Thoracic aorta (tissue), 2 donors: ENCODE results near the gene PDSS2. TPM values are rescaled to one million over a fixed set of nuclear protein-coding genes. Genes with fewer than 3 reads are reported as not detected.

ENCODE experiments used
- ATAC-seq: fragments of 150-250 bp; one replicate; pipeline ENCODE4 v1.8.0; 2017; ENCODE audit warnings: low read depth; ENCODE audit not compliant: insufficient number of reproducible peaks, low FRiP score
- DNase-seq: peaks from one replicate; pipeline ENCODE4 v3.0.0-alpha.2; 2020; ENCODE audit warnings: low spot score
- H3K27ac ChIP-seq, 2 donors: fragments of 200-600 bp; sonication (generic); 1 replicate in 1 of 2; 2 replicates in 1 of 2; pipeline ENCODE4 v1.5.1; 2016; ENCODE audit warnings: mild to moderate bottlenecking in 2 of 2, moderate library complexity in 2 of 2
- H3K27me3 ChIP-seq: fragments of 200-600 bp; sonication (generic); replicated peaks from 2 replicates; pipeline ENCODE4 v1.6.0; 2016; ENCODE audit warnings: mild to moderate bottlenecking; ENCODE audit not compliant: insufficient read depth
- H3K36me3 ChIP-seq: fragments of 200-600 bp; sonication (generic); one replicate; pipeline ENCODE4 v1.5.1; 2016
- H3K4me1 ChIP-seq, 2 donors: fragments of 200-600 bp; sonication (generic); 1 replicate in 1 of 2; 2 replicates in 1 of 2; pipeline versions ENCODE4 v1.5.1 to v1.6.0; 2016; ENCODE audit warnings: low read depth in 2 of 2, mild to moderate bottlenecking in 1 of 2; ENCODE audit not compliant: control insufficient read depth in 1 of 2
- H3K4me3 ChIP-seq: fragments of 200-600 bp; sonication (generic); 2 replicates; pipeline ENCODE4 v1.5.1; 2016; ENCODE audit warnings: mild to moderate bottlenecking
- H3K9me3 ChIP-seq: fragments of 200-600 bp; sonication (generic); 2 replicates; pipeline ENCODE4 v1.5.1; 2016
- CTCF ChIP-seq: fragments of 200-600 bp; sonication (generic); IDR thresholded peaks from one replicate; pipeline ENCODE4 v1.5.1; 2019; ENCODE audit warnings: antibody characterized with exemption
- total RNA-seq, 2 donors: library from RNA; depleted of rRNA; stranded (reverse); fragments of >200 nt; gene quantifications; one replicate each; pipeline versions ENCODE4 v1.1.0 to v1.2.3, GENCODE V29; 2016

PDSS2 gene
- total RNA-seq, 2 donors from 2014 or later, result 6.9 to 9.9 TPM

GRCh38 chr6:107357031-107357430, 102.3 kb downstream of the PDSS2 start:
- ATAC-seq (no peak), DNase-seq (no peak)
- TF ChIP-seq CTCF, result no peak
- Histone ChIP-seq H3K27me3 (no peaks in the 10 kb centered on the region), H3K27ac (no peak overlapping the region), H3K4me3 (no peak overlapping the region), H3K4me1 (peaks cover 3 to 4% of the 10 kb centered on the region in 2 donors), H3K36me3 (no peaks in the 10 kb centered on the region), H3K9me3 (no peaks in the 10 kb centered on the region)

- no peaks in the 10 kb centered on the region for H3K36me3 ChIP-seq
- H3K27me3 ChIP-seq, result no peaks in the 10 kb centered on the region
- ATAC-seq, result no peak
- no peak overlapping the region for H3K27ac ChIP-seq
- TF ChIP-seq CTCF, result no peak
- DNase-seq, result no peak
- H3K4me3 ChIP-seq, result peak overlapping the region; percentile 10
- peaks cover 3 to 4% of the 10 kb centered on the region in 2 donors for H3K4me1 ChIP-seq
- H3K9me3 ChIP-seq, result no peaks in the 10 kb centered on the region
These were observed 103.7 kb downstream of the PDSS2 start for GRCh38 chr6:107355659-107356058.

GRCh38 chr6:107354451-107354850, 104.9 kb downstream of the PDSS2 start:
- H3K9me3 ChIP-seq, result no peaks in the 10 kb centered on the region
- peaks cover 3 to 4% of the 10 kb centered on the region in 2 donors for H3K4me1 ChIP-seq
- no peak overlapping the region for H3K4me3 ChIP-seq
- no peaks in the 10 kb centered on the region for H3K36me3 ChIP-seq
- ATAC-seq, result no peak
- no peak for DNase-seq
- TF ChIP-seq CTCF, result no peak
- H3K27me3 ChIP-seq, result no peaks in the 10 kb centered on the region
- H3K27ac ChIP-seq, result no peak overlapping the region

- Histone ChIP-seq H3K36me3 (no peaks in the 10 kb centered on the region), H3K4me1 (peaks cover 3 to 4% of the 10 kb centered on the region in 2 donors), H3K27ac (no peak overlapping the region), H3K9me3 (no peaks in the 10 kb centered on the region), H3K4me3 (no peak overlapping the region), H3K27me3 (no peaks in the 10 kb centered on the region)
- DNase-seq (no peak), ATAC-seq (no peak)
- no peak for TF ChIP-seq CTCF
These were observed 105.5 kb downstream of the PDSS2 start for GRCh38 chr6:107353773-107354382.

- Histone ChIP-seq H3K4me1 (peaks cover 0 to 8% of the 10 kb centered on the region in 2 donors), H3K9me3 (no peaks in the 10 kb centered on the region), H3K36me3 (no peaks in the 10 kb centered on the region), H3K4me3 (no peak overlapping the region), H3K27me3 (no peaks in the 10 kb centered on the region), H3K27ac (no peak overlapping the region)
- TF ChIP-seq CTCF, result no peak
- no peak for DNase-seq
- no peak for ATAC-seq
These were observed 111.1 kb downstream of the PDSS2 start for GRCh38 chr6:107348224-107348623.
